ENCODE data around the gene MYT1.
A peak's percentile ranks its signal among the peaks of the same experiment; 100 is the strongest.

Gene MYT1

GRCh38 chr20:64244870-64245603 is 80.8 kb downstream of the MYT1 start:
- DNase-seq (ENCODE audit: low read depth, low spot score) = no peak

DNA sequence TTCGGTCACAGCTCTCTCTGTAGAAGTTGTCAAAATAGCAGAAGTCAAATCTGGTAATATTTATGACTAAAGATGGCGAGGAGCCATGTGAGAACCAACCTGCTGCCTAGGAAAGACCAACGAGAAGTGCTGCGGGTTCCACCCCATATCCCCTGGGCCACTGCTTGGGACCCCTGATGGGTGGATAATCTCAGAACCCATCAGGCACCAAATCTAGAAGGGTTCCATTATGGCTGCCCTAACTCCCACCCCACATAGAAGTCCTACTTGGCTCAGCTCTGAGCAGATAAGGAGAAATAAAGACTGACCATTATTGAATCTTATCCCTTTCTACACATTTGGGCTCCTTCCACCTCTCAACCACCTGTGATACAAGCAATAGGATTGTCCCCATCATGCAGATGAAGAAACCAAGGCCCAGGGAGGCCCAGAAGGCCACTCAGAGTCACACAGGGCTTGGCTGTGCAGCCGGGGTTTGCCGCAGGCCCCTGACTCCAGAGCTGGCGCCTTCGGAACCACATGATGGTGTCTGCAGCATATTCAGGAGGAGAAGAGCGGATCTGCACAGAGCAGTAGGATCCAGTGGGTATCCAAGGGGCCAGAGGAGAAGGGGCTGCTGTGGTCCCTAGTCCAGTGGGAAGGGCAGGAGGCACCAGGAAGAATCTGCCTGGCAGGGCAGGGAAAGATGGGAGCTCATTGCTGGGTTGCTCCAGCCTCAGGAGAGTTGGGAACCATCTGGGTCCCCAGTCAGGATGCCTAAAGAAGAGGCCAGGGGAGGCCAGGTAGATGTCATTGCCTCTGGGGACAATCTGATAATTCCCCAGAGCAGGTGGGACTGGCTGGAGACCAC is 81.7 kb downstream of the MYT1 start:
- DNase-seq (ENCODE audit: low read depth, low spot score) = no peak

GRCh38 chr20:64246616-64247306 is 82.5 kb downstream of the MYT1 start:
- no peak for DNase-seq (ENCODE audit: low read depth, low spot score)

DNA sequence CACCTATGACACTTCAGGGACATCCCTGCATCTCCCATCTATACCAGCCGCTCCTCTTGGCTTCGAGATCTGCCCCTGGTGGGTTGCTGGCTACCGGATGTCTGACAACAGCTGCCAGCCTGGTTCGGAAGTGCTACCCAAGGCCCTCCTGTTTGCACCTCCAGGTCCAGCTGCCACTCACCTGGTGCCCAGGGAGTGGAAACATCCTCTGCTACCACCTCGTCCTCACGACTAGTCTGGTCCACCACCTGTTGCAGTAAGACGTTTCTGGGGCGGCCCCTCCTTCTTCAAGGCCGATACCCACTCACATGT is 83.0 kb downstream of the MYT1 start:
- DNase-seq (ENCODE audit: low read depth, low spot score) = no peak

GRCh38 chr20:64247970-64248841 is 84.0 kb downstream of the MYT1 start:
- no peak for DNase-seq (ENCODE audit: low read depth, low spot score)

DNA sequence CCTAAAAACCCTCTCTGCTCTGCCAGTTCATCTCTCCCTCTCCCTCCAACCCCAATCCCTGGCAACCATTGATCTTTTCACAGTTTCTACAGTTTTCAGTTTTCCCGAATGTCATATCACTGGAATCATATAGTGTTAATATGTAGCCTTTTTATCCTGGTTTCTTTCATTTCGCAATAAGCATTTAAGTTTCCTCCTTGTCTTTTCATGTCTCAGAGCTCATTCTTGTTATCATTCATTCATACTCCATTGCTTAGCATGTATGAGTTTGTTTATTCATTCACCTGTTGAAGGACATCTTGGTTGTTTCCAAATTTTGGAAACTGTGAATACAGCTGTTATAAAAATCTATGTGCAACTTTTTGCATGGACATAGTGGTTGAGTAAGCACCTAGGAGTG is 85.8 kb downstream of the MYT1 start:
- DNase-seq (ENCODE audit: low read depth, low spot score) = no peak

GRCh38 chr20:64253000-64253383 is 88.7 kb downstream of the MYT1 start:
- no peak for DNase-seq (ENCODE audit: low read depth, low spot score)

DNA sequence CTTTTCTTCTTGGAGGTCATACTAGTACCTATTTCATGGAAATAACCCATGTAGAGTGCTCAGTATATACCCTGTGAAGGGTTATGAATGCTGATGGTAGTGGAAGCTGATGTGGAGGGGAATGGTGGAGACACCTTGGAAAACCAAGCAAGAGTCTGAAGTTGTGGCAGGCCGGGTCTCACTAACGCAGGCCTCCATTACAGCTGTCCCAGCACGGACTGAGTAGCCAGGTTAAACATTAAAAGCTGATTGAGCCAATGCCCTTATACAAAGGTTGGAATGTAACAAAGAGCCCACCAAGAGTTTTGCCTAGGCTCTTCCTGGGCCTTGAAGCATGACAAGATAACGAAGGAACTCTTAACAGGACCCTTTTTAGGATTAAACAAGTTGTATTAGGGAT is 89.2 kb downstream of the MYT1 start:
- no peak for DNase-seq (ENCODE audit: low read depth, low spot score)

GRCh38 chr20:64254156-64254555 is 89.9 kb downstream of the MYT1 start:
- no peak for DNase-seq (ENCODE audit: low read depth, low spot score)

GRCh38 chr20:64254571-64255360 is 90.5 kb downstream of the MYT1 start:
- DNase-seq (ENCODE audit: low read depth, low spot score) = no peak

DNA sequence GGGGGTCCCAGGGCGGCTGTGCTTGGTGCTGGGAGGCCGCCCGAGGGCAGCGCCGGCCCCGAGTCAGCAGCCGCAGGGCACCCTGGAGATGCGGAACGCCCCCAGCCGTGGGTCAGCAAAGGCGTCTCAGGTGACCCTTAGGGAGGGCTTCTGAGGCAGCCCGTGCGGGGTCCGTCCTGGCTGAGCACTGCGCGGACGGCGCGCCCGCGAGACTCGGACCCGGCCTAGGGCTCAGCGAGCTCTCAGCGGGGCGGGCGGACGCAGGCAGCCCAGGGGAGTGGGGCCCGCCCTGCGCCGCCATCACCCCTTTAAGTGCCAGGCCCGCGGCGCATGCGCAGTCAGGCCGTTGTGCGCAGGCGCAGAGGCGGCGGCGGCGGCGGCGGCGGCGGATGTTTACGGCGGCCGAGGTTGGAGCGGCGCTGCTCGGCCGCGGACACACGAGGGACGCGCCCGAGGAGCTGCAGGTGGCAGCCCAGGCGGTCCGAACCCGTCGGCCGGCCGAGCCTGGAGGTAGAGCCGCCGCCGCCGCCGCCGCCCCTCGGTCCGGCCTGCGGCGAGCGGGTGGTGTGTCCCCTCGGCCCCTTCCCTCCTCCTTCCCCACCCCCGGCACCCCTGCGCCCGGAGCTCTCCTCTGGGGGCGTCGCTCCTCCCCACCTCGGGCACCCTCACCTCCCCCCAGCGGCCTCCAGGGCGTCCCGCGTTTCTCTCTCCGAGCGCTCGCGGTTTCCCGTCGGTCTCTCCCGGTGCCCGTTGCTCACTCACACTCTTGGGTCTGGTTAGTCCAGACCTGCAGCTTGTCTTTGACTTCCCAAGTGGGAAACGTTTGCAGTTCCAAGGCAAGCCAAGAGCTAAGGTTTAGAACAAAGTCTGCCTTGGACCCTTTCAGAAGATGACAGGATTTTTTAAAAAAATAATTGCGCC is 91.4 kb downstream of the MYT1 start, which contains the start of gene PCMTD2:
TSS of gene PCMTD2 (plus strand) at position 388 of the 921 bp plus-strand sequence. CDS start 4,218 bp downstream, outside the sequence.
- DNase-seq (ENCODE audit: low read depth, low spot score) = peak; percentile 93

DNA sequence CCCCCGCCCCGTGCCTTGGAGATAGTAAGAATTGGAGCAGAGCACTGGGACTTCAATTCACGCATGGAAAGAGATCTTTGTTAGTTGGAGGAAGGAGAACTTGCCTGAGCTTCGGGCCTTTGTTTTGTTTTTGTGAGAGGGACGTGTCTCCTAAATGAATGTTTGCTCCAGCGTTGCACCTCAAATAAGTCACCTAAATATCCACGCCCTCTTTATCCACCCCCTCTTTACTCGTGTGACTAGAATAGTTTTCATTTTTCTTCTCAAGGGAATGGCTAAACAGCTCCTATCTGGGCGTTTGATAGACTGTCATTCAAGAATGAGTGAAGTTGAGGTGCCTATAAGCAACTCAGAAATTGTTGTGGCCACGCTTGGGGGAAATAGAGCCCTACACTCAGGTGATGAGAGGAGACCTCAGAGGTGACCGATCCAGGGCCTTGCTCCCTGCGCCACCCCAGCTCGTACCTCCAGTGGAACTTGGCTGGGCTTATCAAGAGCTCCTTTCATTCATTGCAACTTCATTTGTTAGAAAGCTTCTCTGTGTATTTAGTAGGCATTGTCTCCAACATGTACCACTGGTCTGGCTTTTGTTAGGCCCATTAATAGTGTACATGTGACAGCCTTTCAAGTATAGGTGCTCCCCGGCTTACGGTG is 92.2 kb downstream of the MYT1 start:
- DNase-seq (ENCODE audit: low read depth, low spot score) = no peak

GRCh38 chr20:64257107-64257757 is 93.0 kb downstream of the MYT1 start:
- no peak for DNase-seq (ENCODE audit: low read depth, low spot score)

DNA sequence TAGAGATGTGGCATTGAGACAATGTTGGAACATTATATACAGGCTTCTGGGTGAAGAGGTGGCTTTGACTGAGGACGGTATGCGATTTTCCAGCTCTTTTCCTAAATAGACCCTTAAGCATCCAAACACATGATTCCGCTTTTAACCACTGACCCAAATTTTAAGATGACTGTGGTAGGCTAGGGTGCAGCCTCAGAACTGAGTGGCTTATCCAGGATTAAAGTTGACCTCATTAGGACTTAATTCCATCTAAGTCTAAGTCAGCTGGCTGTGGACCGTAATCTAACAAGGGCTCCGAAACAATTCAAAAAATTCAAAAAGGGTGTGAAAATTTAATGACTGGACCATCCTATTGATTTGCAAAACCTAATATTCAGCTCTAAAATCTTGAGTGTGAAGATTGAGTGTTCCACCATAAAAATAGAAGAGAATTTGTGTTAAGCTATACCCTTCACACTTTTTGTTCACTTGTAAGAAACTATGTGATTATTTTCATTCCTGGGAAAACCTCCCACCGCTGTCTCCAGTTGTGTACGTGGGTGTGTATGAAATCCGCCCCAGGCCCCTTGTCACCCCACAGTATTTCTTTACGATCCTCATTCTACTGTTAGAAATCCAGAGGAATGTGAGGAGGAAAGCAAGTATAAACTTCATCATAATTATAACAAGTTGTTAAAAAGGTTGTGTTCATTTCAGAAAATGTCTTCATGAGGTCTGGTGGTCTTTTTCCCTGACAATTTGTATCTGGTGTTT is 94.0 kb downstream of the MYT1 start:
- DNase-seq (ENCODE audit: low read depth, low spot score) = no peak

DNA sequence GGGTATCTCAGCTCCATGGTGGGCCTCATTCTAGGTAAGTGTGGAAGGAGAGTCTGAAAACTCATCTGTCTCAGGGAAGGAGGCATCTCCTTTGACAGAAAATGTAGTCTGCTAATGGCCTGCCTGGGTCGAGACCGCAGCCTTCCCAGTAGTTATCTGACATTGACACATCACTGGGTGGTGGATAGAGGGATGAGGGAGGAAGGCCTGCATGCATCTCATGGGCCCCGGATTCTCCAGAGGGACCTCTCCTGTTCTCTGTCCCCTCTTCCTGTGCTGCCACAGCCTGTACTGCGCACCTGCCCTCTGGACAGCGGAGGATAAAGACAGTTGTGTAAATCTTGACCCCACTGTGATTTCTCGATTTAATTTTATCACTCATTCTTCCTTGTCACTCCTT is 96.0 kb downstream of the MYT1 start:
- DNase-seq (ENCODE audit: low read depth, low spot score) = peak; percentile 12

DNA sequence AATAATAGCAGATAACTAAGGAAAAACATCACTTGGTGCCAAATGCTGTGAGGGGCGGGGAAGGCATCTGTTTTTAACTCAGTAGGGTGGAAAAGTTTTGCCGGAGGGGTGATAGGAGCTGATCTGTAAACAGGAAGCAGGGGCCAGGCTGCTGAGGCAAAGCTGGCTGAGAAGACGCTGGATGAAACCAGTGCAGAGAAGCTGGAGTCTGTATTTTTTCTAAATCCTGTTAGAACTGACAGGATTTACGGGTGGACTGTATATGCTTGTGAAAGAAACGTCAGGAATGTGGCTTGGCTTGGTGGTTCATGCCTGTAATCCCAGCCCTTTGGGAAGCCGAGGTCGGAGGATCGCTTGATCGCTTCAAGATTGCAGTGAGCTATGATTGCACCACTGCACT is 96.9 kb downstream of the MYT1 start:
- peak; percentile 90 for DNase-seq (ENCODE audit: low read depth, low spot score)

DNA sequence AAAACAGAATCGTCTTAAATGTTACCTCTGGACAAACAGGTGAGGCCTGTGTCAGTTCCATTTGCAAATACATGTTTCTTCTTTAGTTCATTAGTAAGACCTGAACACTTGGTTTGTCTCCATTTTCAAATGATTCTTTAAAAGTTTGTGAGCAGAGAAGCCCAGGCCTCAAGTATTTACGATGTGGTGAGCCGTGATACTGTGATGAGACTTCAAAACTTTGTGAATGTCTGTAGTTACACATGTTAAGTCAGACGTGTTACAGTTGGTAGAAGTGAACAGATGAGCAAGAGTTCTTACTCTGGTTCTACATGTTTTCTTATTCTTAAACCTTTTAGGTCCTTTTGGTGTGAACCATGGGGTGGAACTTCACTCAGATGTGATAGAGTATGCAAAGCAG is 99.8 kb downstream of the MYT1 start:
- DNase-seq (ENCODE audit: low read depth, low spot score) = no peak

DNA sequence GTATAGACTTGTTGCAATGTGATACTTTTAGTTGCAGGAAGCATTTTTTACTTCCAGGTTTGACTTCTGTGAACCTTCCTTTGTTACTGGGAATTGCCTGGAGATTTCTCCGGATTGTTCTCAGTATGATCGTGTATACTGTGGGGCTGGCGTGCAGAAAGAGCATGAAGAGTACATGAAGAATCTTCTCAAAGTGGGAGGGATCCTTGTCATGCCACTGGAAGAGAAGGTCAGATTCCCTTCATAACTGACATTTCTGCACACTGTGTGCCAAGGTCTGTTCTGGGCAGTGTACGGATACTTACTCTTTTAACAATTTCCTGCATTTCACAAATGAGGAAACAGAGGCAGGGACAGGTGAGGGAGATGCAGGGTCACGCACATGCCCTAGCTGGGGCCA is 100.9 kb downstream of the MYT1 start:
- DNase-seq (ENCODE audit: low read depth, low spot score) = no peak
